Neural cell (in vitro differentiated cells): Measurements from ENCODE around the gene ANKFN1.

Experiments used
- CTCF ChIP-seq: fragments of 450-650 bp; IDR thresholded peaks from 2 replicates; pipeline ENCODE4 v1.5.1; 2014; ENCODE audit warnings: antibody characterized with exemption, mild to moderate bottlenecking, moderate library complexity; ENCODE audit not compliant: poor library complexity, severe bottlenecking
- EP300 ChIP-seq: fragments of 450-650 bp; conservative IDR thresholded peaks from 2 replicates; pipeline ENCODE4 v1.6.1; 2014; ENCODE audit warnings: antibody characterized with exemption, mild to moderate bottlenecking, moderate library complexity; ENCODE audit not compliant: poor library complexity, severe bottlenecking
- EZH2 ChIP-seq: fragments of 200-600, 300-800 bp; shearing (Covaris generic), sonication (generic); IDR thresholded peaks from 2 replicates; pipeline ENCODE4 v1.6.1; 2014; ENCODE audit warnings: antibody characterized with exemption, low read length, borderline replicate concordance, mild to moderate bottlenecking; ENCODE audit not compliant: insufficient read depth, poor library complexity, severe bottlenecking
- MXI1 ChIP-seq: fragments of 450-650 bp; conservative IDR thresholded peaks from 2 replicates; pipeline ENCODE4 v1.6.1; 2014; ENCODE audit warnings: antibody characterized with exemption, mild to moderate bottlenecking; ENCODE audit not compliant: poor library complexity, severe bottlenecking
- POLR2AphosphoS5 ChIP-seq: IDR thresholded peaks from 2 replicates; pipeline ENCODE4 v1.6.1; 2012
- RAD21 ChIP-seq: fragments of 450-650 bp; conservative IDR thresholded peaks from 2 replicates; pipeline ENCODE4 v1.6.1; 2014; ENCODE audit warnings: antibody characterized with exemption, mild to moderate bottlenecking, moderate library complexity
- SMC3 ChIP-seq: fragments of 450-650 bp; conservative IDR thresholded peaks from 2 replicates; pipeline ENCODE4 v1.6.1; 2014; ENCODE audit warnings: antibody characterized with exemption, mild to moderate bottlenecking, moderate library complexity; ENCODE audit not compliant: poor library complexity
- TAF1 ChIP-seq: IDR thresholded peaks from 2 replicates; pipeline ENCODE4 v1.6.1; 2012; ENCODE audit warnings: low read depth
- TF ChIP-seq, protein P1 (sequence below): IDR thresholded peaks from 2 replicates; pipeline ENCODE4 v1.6.1; 2012; ENCODE audit warnings: borderline replicate concordance

- TF ChIP-seq CTCF (no peak), POLR2AphosphoS5 (no peak), EP300 (no peak), EZH2 (no peak), RAD21 (no peak), SMC3 (no peak), TAF1 (no peak), MXI1 (no peak)
- TF ChIP-seq, protein P1, sequence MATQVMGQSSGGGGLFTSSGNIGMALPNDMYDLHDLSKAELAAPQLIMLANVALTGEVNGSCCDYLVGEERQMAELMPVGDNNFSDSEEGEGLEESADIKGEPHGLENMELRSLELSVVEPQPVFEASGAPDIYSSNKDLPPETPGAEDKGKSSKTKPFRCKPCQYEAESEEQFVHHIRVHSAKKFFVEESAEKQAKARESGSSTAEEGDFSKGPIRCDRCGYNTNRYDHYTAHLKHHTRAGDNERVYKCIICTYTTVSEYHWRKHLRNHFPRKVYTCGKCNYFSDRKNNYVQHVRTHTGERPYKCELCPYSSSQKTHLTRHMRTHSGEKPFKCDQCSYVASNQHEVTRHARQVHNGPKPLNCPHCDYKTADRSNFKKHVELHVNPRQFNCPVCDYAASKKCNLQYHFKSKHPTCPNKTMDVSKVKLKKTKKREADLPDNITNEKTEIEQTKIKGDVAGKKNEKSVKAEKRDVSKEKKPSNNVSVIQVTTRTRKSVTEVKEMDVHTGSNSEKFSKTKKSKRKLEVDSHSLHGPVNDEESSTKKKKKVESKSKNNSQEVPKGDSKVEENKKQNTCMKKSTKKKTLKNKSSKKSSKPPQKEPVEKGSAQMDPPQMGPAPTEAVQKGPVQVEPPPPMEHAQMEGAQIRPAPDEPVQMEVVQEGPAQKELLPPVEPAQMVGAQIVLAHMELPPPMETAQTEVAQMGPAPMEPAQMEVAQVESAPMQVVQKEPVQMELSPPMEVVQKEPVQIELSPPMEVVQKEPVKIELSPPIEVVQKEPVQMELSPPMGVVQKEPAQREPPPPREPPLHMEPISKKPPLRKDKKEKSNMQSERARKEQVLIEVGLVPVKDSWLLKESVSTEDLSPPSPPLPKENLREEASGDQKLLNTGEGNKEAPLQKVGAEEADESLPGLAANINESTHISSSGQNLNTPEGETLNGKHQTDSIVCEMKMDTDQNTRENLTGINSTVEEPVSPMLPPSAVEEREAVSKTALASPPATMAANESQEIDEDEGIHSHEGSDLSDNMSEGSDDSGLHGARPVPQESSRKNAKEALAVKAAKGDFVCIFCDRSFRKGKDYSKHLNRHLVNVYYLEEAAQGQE = no peak
Observed at GRCh38 chr17:56175299-56175955, 22.2 kb downstream of the ANKFN1 start.
